Measurements from ENCODE around the gene PRRX1. TPM values are rescaled to one million over a fixed set of nuclear protein-coding genes. Genes with fewer than 3 reads are reported as not detected.

PRRX1 gene
- 32.9 and 46.2 TPM in 2 replicates for total RNA-seq

GRCh38 chr1:170664093-170664827 is at the start of gene PRRX1:
TSS of gene PRRX1 (plus strand) at chr1:170664131. CDS start at chr1:170664219, 88 bp downstream.

Other genes with a start within 250 kb of the PRRX1 start
- gene GORAB, start 132.0 kb upstream of the PRRX1 start, total RNA-seq: 12.2 and 18.7 TPM in 2 replicates